ENCODE data around the gene CASP7.
"Not testable (repeated sequence)": the region's sequence is repeated elsewhere in the genome, so short reads cannot be mapped to it uniquely, and the experiment has no call there.

The CASP7 gene

GRCh38 chr10:113754768-113755167 lies 75.1 kb downstream of the CASP7 start:
- no peak overlapping the region for H3K4me3 ChIP-seq (ENCODE audit: low read length)
- H3K9me3 ChIP-seq (ENCODE audit: low read length) = no peaks in the 10 kb centered on the region
- H3K36me3 ChIP-seq (ENCODE audit: insufficient read depth, low read length) = no peaks in the 10 kb centered on the region
- no peaks in the 10 kb centered on the region for H3K27me3 ChIP-seq (ENCODE audit: insufficient read depth, low read length)
- H2AFZ ChIP-seq (ENCODE audit: low read depth, low read length) = no peak overlapping the region
- no peaks in the 10 kb centered on the region for H3K4me1 ChIP-seq (ENCODE audit: insufficient read depth, low read length)

- Histone ChIP-seq H3K27me3 (ENCODE audit: insufficient read depth, low read length) (no peaks in the 10 kb centered on the region), H3K4me3 (ENCODE audit: low read length) (no peak overlapping the region), H3K36me3 (ENCODE audit: insufficient read depth, low read length) (no peaks in the 10 kb centered on the region), H2AFZ (ENCODE audit: low read depth, low read length) (no peak overlapping the region), H3K9me3 (ENCODE audit: low read length) (no peaks in the 10 kb centered on the region), H3K4me1 (ENCODE audit: insufficient read depth, low read length) (no peaks in the 10 kb centered on the region)
These were observed 77.3 kb downstream of the CASP7 start for GRCh38 chr10:113756940-113757543.

- H2AFZ ChIP-seq (ENCODE audit: low read depth, low read length) = no peak overlapping the region
- H3K9me3 ChIP-seq (ENCODE audit: low read length) = no peaks in the 10 kb centered on the region
- no peaks in the 10 kb centered on the region for H3K4me1 ChIP-seq (ENCODE audit: insufficient read depth, low read length)
- H3K4me3 ChIP-seq (ENCODE audit: low read length) = no peak overlapping the region
- no peaks in the 10 kb centered on the region for H3K27me3 ChIP-seq (ENCODE audit: insufficient read depth, low read length)
- no peaks in the 10 kb centered on the region for H3K36me3 ChIP-seq (ENCODE audit: insufficient read depth, low read length)
These were observed 82.4 kb downstream of the CASP7 start for GRCh38 chr10:113762083-113762482.

- Histone ChIP-seq H2AFZ (ENCODE audit: low read depth, low read length) (no peak overlapping the region), H3K4me3 (ENCODE audit: low read length) (no peak overlapping the region), H3K9me3 (ENCODE audit: low read length) (no peaks in the 10 kb centered on the region), H3K36me3 (ENCODE audit: insufficient read depth, low read length) (no peaks in the 10 kb centered on the region), H3K27me3 (ENCODE audit: insufficient read depth, low read length) (no peaks in the 10 kb centered on the region), H3K4me1 (ENCODE audit: insufficient read depth, low read length) (no peaks in the 10 kb centered on the region)
These were observed 84.9 kb downstream of the CASP7 start for GRCh38 chr10:113764582-113764981.

- H3K4me3 ChIP-seq (ENCODE audit: low read length) = no peak overlapping the region
- peaks cover 8% of the 10 kb centered on the region for H3K27me3 ChIP-seq (ENCODE audit: insufficient read depth, low read length)
- H2AFZ ChIP-seq (ENCODE audit: low read depth, low read length) = no peak overlapping the region
- no peaks in the 10 kb centered on the region for H3K9me3 ChIP-seq (ENCODE audit: low read length)
- no peaks in the 10 kb centered on the region for H3K36me3 ChIP-seq (ENCODE audit: insufficient read depth, low read length)
- H3K4me1 ChIP-seq (ENCODE audit: insufficient read depth, low read length) = no peaks in the 10 kb centered on the region
These were observed 86.2 kb downstream of the CASP7 start for GRCh38 chr10:113765910-113766309.

DNA sequence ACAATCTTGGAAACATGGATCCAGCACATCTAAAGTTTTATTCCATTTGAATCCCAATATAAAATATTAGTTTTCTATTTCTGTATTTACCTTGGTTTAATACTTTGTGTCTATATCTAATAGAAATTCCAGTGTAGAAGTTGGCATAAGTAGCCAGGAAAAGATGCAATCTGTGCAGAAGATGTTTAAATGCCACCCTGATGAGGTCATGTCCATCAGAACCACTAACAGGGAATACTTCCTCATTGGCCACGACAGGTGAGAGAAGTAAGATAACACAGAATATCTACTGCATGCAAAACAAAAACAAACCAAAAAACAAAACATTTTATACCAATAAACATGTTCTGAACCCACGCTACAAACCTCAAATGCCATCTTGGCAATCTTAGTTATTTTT lies 87.5 kb downstream of the CASP7 start:
- Histone ChIP-seq H3K4me1 (ENCODE audit: insufficient read depth, low read length) (no peaks in the 10 kb centered on the region), H3K4me3 (ENCODE audit: low read length) (no peak overlapping the region), H3K9me3 (ENCODE audit: low read length) (no peaks in the 10 kb centered on the region), H2AFZ (ENCODE audit: low read depth, low read length) (no peak overlapping the region), H3K36me3 (ENCODE audit: insufficient read depth, low read length) (no peaks in the 10 kb centered on the region), H3K27me3 (ENCODE audit: insufficient read depth, low read length) (peaks cover 8% of the 10 kb centered on the region)

DNA sequence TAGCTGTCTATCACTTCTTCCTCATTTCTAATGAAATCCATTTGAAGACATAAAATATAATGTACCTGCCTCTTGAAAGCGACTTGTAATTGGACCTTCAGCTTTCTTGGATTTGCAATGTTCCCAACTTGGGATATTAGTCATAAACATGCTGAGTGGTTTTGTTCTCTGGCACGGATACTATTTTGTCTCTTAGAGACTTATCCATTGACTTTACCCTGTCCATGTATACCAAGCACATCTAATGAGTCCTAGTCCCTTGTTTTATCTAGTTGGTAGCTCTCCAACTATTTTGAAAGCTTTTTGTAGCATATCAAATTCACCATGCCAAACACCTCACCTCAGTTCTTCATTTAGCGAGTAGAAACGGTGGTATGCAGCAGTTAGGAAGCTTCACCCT lies 90.6 kb downstream of the CASP7 start:
- Histone ChIP-seq H3K4me1 (ENCODE audit: insufficient read depth, low read length) (no peaks in the 10 kb centered on the region), H2AFZ (ENCODE audit: low read depth, low read length) (no peak overlapping the region), H3K27me3 (ENCODE audit: insufficient read depth, low read length) (peaks cover 8% of the 10 kb centered on the region), H3K9me3 (ENCODE audit: low read length) (no peaks in the 10 kb centered on the region), H3K4me3 (ENCODE audit: low read length) (no peak overlapping the region), H3K36me3 (ENCODE audit: insufficient read depth, low read length) (no peaks in the 10 kb centered on the region)

- H2AFZ ChIP-seq (ENCODE audit: low read depth, low read length); H3K4me1 ChIP-seq (ENCODE audit: insufficient read depth, low read length); H3K36me3 ChIP-seq (ENCODE audit: insufficient read depth, low read length); H3K9me3 ChIP-seq (ENCODE audit: low read length); H3K27me3 ChIP-seq (ENCODE audit: insufficient read depth, low read length); H3K4me3 ChIP-seq (ENCODE audit: low read length): not testable (repeated sequence)
These were observed 91.4 kb downstream of the CASP7 start for GRCh38 chr10:113771131-113771530.

DNA sequence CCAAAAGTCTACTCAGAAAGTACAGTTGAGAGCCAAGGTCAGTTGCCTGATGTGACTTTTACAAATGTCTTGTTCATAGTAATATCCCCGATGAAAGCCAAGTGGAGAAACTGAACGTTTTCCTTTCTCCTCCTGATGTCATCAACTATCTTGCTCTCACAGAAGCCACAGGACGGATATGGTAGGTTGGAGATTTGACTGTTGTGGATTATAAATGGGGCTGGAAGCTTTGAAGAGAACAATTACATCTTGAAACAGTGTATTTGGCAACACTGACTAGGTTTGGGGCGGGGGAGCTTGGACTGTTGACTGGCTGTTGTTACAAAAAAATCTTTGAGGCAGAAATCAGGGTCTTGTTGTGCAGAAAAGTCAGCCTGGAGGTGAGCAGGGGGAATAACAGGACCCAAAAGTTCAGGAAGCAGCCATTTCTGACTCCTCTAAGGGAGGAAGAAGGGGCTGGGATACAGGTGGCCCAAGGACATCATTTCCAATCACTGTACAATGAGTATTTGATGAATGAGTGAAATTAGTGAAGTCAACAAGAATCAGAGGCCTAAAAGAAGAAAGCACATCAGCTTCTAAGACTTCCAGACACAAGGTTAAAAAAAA lies 96.1 kb downstream of the CASP7 start:
- Histone ChIP-seq H3K4me3 (ENCODE audit: low read length) (no peak overlapping the region), H3K27me3 (ENCODE audit: insufficient read depth, low read length) (peaks cover 4% of the 10 kb centered on the region), H2AFZ (ENCODE audit: low read depth, low read length) (no peak overlapping the region), H3K9me3 (ENCODE audit: low read length) (no peaks in the 10 kb centered on the region), H3K36me3 (ENCODE audit: insufficient read depth, low read length) (no peaks in the 10 kb centered on the region), H3K4me1 (ENCODE audit: insufficient read depth, low read length) (no peaks in the 10 kb centered on the region)

GRCh38 chr10:113776553-113776952 lies 96.8 kb downstream of the CASP7 start:
- H3K27me3 ChIP-seq (ENCODE audit: insufficient read depth, low read length) = peaks cover 6% of the 10 kb centered on the region
- H3K4me1 ChIP-seq (ENCODE audit: insufficient read depth, low read length) = no peaks in the 10 kb centered on the region
- H3K4me3 ChIP-seq (ENCODE audit: low read length) = no peak overlapping the region
- H3K9me3 ChIP-seq (ENCODE audit: low read length) = no peaks in the 10 kb centered on the region
- no peaks in the 10 kb centered on the region for H3K36me3 ChIP-seq (ENCODE audit: insufficient read depth, low read length)
- H2AFZ ChIP-seq (ENCODE audit: low read depth, low read length) = no peak overlapping the region

Measured in neuron (in vitro differentiated cells).